ENCODE data around the gene GCNT3. TPM values are rescaled to one million over a fixed set of nuclear protein-coding genes. Genes with fewer than 3 reads are reported as not detected.

GCNT3 gene, protein sequence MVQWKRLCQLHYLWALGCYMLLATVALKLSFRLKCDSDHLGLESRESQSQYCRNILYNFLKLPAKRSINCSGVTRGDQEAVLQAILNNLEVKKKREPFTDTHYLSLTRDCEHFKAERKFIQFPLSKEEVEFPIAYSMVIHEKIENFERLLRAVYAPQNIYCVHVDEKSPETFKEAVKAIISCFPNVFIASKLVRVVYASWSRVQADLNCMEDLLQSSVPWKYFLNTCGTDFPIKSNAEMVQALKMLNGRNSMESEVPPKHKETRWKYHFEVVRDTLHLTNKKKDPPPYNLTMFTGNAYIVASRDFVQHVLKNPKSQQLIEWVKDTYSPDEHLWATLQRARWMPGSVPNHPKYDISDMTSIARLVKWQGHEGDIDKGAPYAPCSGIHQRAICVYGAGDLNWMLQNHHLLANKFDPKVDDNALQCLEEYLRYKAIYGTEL
- total RNA-seq (14.8 TPM), polyA plus RNA-seq (ENCODE audit: insufficient read depth, low read depth, low replicate concordance) (4.5 TPM)
- long read RNA-seq, donor 1, partial matches to known transcripts, result 47 of 112 reads
- long read RNA-seq, donor 1, other reads (novel, unspliced or antisense), result 65 of 112 reads
- long read RNA-seq, donor 2, result 0 reads
- long read RNA-seq, donor 3, partial matches to known transcripts, result 55 of 215 reads
- long read RNA-seq, donor 3, other reads (novel, unspliced or antisense), result 160 of 215 reads
- long read RNA-seq, donor 4, partial matches to known transcripts, result 37 of 128 reads
- long read RNA-seq, donor 4, other reads (novel, unspliced or antisense), result 91 of 128 reads
- long read RNA-seq, donor 5, result 0 reads
- long read RNA-seq, donor 6, partial matches to known transcripts, result 310 of 310 reads
- long read RNA-seq, donor 6, other reads (novel, unspliced or antisense), result 0 of 310 reads
- long read RNA-seq, donor 7, full-length matches to known transcripts, result 7 of 9 reads
- long read RNA-seq, donor 7, partial matches to known transcripts, result 0 of 9 reads
- long read RNA-seq, donor 7, other reads (novel, unspliced or antisense), result 2 of 9 reads
- long read RNA-seq, donor 8, full-length matches to known transcripts, result 1 of 159 reads
- long read RNA-seq, donor 8, partial matches to known transcripts, result 59 of 159 reads
- long read RNA-seq, donor 8, other reads (novel, unspliced or antisense), result 99 of 159 reads
- long read RNA-seq, donor 9, result 0 reads
- long read RNA-seq, donor 10, partial matches to known transcripts, result 11 of 197 reads
- long read RNA-seq, donor 10, other reads (novel, unspliced or antisense), result 186 of 197 reads

GRCh38 chr15:59611276-59612260 lies at the start of gene GCNT3:
GCNT3 (plus strand) TSS chr15:59611783; CDS start chr15:59618239, 6,456 bp downstream.
- Histone ChIP-seq H3K9ac (ENCODE audit: low read length in 3 of 3) (no peak within 1 kb of the TSS), H3K9me3 (ENCODE audit: control insufficient read depth in 2 of 3, insufficient read depth in 1 of 3, low read length in 3 of 3) (no peaks in the 10 kb centered on the region), H3K36me3 (ENCODE audit: control insufficient read depth in 2 of 3, insufficient read depth in 3 of 3, low read length in 3 of 3) (no peaks in the 10 kb centered on the region), H3K4me1 (ENCODE audit: control insufficient read depth in 2 of 3, insufficient read depth in 2 of 3, low read depth in 1 of 3, low read length in 3 of 3) (peaks cover 0 to 7% (median 0%) of the 10 kb centered on the region in 3 donors), H3K27me3 (ENCODE audit: control insufficient read depth, insufficient read depth, low read length) (no peaks in the 10 kb centered on the region), H3K27ac (ENCODE audit: low read depth in 2 of 2, low read length in 2 of 2) (peak within 1 kb of the TSS; percentile 1 to 77), H3K4me3 (ENCODE audit: low read length in 3 of 3) (peak within 1 kb of the TSS in 2 of 3 donors; percentile 10 to 26)
- peak in 2 of 5 donors; percentile 71 to 72 for DNase-seq
- TF ChIP-seq CTCF (IDR thresholded peaks at IDR 0.05; ENCODE audit: borderline replicate concordance, extremely low read depth, insufficient read depth), result no peak
- no peak for FAIRE-seq
- intact Hi-C loops (cut with DNase I), result no loop called here

GRCh38 chr15:59562448-59563186 lies 49.0 kb upstream of the GCNT3 start:
- Histone ChIP-seq H3K27ac (ENCODE audit: low read depth in 2 of 2, low read length in 2 of 2) (no peak overlapping the region), H3K4me1 (ENCODE audit: control insufficient read depth in 2 of 3, insufficient read depth in 2 of 3, low read depth in 1 of 3, low read length in 3 of 3) (no peaks in the 10 kb centered on the region), H3K9me3 (ENCODE audit: control insufficient read depth in 2 of 3, insufficient read depth in 1 of 3, low read length in 3 of 3) (no peaks in the 10 kb centered on the region), H3K27me3 (ENCODE audit: control insufficient read depth, insufficient read depth, low read length) (no peaks in the 10 kb centered on the region), H3K4me3 (ENCODE audit: low read length in 3 of 3) (no peak overlapping the region), H3K9ac (ENCODE audit: low read length in 3 of 3) (no peak overlapping the region), H3K36me3 (ENCODE audit: control insufficient read depth in 2 of 3, insufficient read depth in 3 of 3, low read length in 3 of 3) (no peaks in the 10 kb centered on the region)
- no peak for FAIRE-seq
- intact Hi-C loops (cut with DNase I), result no loop called here
- DNase-seq, result no peak
- no peak for TF ChIP-seq CTCF (IDR thresholded peaks at IDR 0.05; ENCODE audit: borderline replicate concordance, extremely low read depth, insufficient read depth)
